Measurements from ENCODE around the gene GBA2.

The GBA2 gene

GRCh38 chr9:35689542-35690293 is 59.3 kb downstream of the GBA2 start, which contains the start of gene TPM2:
TSS of gene TPM2 (minus strand) at chr9:35689925. CDS start at chr9:35689817, 108 bp downstream.
- no peak for DNase-seq

GRCh38 chr9:35688558-35689541 is 60.2 kb downstream of the GBA2 start:
- DNase-seq: no peak

- DNase-seq: no peak
These were observed 61.0 kb downstream of the GBA2 start for GRCh38 chr9:35687972-35688557.

GRCh38 chr9:35687306-35687705 is 61.7 kb downstream of the GBA2 start:
- DNase-seq: no peak

Measured in NCI-H345 (cell line).